Vagina (tissue), 2 donors: Measurements from ENCODE around the gene RUVBL2.

ENCODE experiments used
- POLR2A ChIP-seq, 2 donors: fragments of 450-650 bp; IDR thresholded peaks; one replicate each; pipeline ENCODE4 v1.6.1; 2017; ENCODE audit warnings: antibody characterized with exemption in 2 of 2, mild to moderate bottlenecking in 2 of 2, moderate library complexity in 2 of 2
- POLR2AphosphoS5 ChIP-seq, 2 donors: sonication (generic); formaldehyde crosslinking; IDR thresholded peaks; one replicate each; pipeline ENCODE4 v1.9.0; 2017; ENCODE audit warnings: antibody characterized with exemption in 2 of 2, mild to moderate bottlenecking in 2 of 2, low read depth in 1 of 2; ENCODE audit not compliant: insufficient read depth in 1 of 2
- TF ChIP-seq, protein P1 (sequence below), 3 experiments: fragments of 450-650 bp in 2 of 3; fragments of 200-600 bp in 1 of 3; sonication (generic) in 1 of 3; IDR thresholded peaks; one replicate each; pipeline ENCODE4 v1.5.1; 2017 to 2019; ENCODE audit warnings: antibody characterized with exemption in 3 of 3, mild to moderate bottlenecking in 2 of 3, moderate library complexity in 2 of 3

DNA sequence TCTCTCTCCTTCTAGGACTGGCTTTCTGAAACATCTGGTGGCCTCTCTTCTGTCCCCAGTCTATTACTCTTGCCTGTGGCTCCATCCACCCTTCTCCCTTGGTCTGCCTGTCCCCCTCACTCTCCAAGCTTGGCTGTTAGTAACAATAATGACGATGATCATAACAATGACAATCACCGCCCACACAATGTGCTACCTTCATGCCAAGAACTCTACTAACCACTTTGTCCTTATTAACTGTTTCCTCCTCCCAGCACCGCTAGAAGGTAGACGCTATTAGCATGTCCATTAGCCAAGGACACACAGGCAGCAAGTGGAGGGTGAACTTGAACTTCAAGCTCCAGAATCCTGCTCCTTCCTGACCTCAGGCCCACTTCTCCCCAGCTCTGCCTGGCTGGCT lies 3.3 kb upstream of the RUVBL2 start:
- TF ChIP-seq, protein P1, sequence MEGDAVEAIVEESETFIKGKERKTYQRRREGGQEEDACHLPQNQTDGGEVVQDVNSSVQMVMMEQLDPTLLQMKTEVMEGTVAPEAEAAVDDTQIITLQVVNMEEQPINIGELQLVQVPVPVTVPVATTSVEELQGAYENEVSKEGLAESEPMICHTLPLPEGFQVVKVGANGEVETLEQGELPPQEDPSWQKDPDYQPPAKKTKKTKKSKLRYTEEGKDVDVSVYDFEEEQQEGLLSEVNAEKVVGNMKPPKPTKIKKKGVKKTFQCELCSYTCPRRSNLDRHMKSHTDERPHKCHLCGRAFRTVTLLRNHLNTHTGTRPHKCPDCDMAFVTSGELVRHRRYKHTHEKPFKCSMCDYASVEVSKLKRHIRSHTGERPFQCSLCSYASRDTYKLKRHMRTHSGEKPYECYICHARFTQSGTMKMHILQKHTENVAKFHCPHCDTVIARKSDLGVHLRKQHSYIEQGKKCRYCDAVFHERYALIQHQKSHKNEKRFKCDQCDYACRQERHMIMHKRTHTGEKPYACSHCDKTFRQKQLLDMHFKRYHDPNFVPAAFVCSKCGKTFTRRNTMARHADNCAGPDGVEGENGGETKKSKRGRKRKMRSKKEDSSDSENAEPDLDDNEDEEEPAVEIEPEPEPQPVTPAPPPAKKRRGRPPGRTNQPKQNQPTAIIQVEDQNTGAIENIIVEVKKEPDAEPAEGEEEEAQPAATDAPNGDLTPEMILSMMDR (IDR thresholded peaks at IDR 0.05): no peak
- no peak for TF ChIP-seq POLR2AphosphoS5 (IDR thresholded peaks at IDR 0.05; ENCODE audit: insufficient read depth in 1 of 2, low read depth in 1 of 2)
- no peak for TF ChIP-seq POLR2A (IDR thresholded peaks at IDR 0.05)
